CD4-positive, alpha-beta T cell treated with Interleukin-4 for 1 hour (primary cell): ENCODE measurements around the gene ACAP1.
A peak's percentile ranks its signal among the peaks of the same experiment; 100 is the strongest.

Experiments used
- DNase-seq, 2 donors: peaks; one replicate each; pipeline ENCODE4 v3.0.0-alpha.2; 2020 to 2022

The ACAP1 gene

GRCh38 chr17:7311110-7311705 is 25.1 kb upstream of the ACAP1 start:
- no peak for DNase-seq

GRCh38 chr17:7312432-7313087 is 23.8 kb upstream of the ACAP1 start:
- DNase-seq: no peak

GRCh38 chr17:7313088-7313889 is 23.0 kb upstream of the ACAP1 start:
- no peak for DNase-seq

- no peak for DNase-seq
Measured at GRCh38 chr17:7313890-7314718, 22.2 kb upstream of the ACAP1 start.

GRCh38 chr17:7314719-7315569 is 21.4 kb upstream of the ACAP1 start, which contains the start of gene GPS2:
Gene GPS2 (minus strand): TSS chr17:7315360. CDS start chr17:7315052, 308 bp downstream.
- DNase-seq: peak; percentile 92 to 93

- no peak for DNase-seq
Measured at GRCh38 chr17:7315570-7316235, 20.6 kb upstream of the ACAP1 start.

GRCh38 chr17:7317161-7317803 is 19.0 kb upstream of the ACAP1 start:
- DNase-seq: no peak

GRCh38 chr17:7318121-7318860 is 18.0 kb upstream of the ACAP1 start:
- DNase-seq: no peak

- no peak for DNase-seq
Measured at GRCh38 chr17:7321466-7321865, 14.9 kb upstream of the ACAP1 start.

- no peak for DNase-seq
Measured at GRCh38 chr17:7322520-7323194, 13.7 kb upstream of the ACAP1 start.

GRCh38 chr17:7323731-7324437 is 12.4 kb upstream of the ACAP1 start:
- DNase-seq: peak; percentile 57 to 70

- DNase-seq: no peak
Measured at GRCh38 chr17:7324438-7324779, 11.9 kb upstream of the ACAP1 start.

- DNase-seq: no peak
Measured at GRCh38 chr17:7325031-7325528, 11.2 kb upstream of the ACAP1 start.

- no peak for DNase-seq
Measured at GRCh38 chr17:7326186-7326585, 10.1 kb upstream of the ACAP1 start.

- DNase-seq: no peak
Measured at GRCh38 chr17:7327056-7327455, 9.3 kb upstream of the ACAP1 start.

GRCh38 chr17:7327501-7327900 is 8.8 kb upstream of the ACAP1 start:
- no peak for DNase-seq

- no peak for DNase-seq
Measured at GRCh38 chr17:7328009-7328408, 8.3 kb upstream of the ACAP1 start.

GRCh38 chr17:7328840-7329373 is 7.4 kb upstream of the ACAP1 start, which contains the start of gene NEURL4:
Gene NEURL4 (minus strand): TSS chr17:7329335. CDS start chr17:7329312, 23 bp downstream.
- peak in 1 of 2 donors; percentile 40 for DNase-seq
